ENCODE measurements around the gene CACNA2D2. TPM values are rescaled to one million over a fixed set of nuclear protein-coding genes. Genes with fewer than 3 reads are reported as not detected.
A peak's percentile ranks its signal among the peaks of the same experiment; 100 is the strongest.

The CACNA2D2 gene
- total and polyA plus RNA-seq, 2 of the 4 experiments (the other 2 are of a cell fraction) = 0.15 TPM; not detected in 1

- Histone ChIP-seq H3K79me1 (ENCODE audit: low read depth in 1 of 2, low read length in 2 of 2) (no peaks in the 10 kb centered on the region), H3K27me3 (ENCODE audit: control insufficient read depth, insufficient read depth, low read length) (peaks cover 34% of the 10 kb centered on the region), H2BK5ac (ENCODE audit: low read depth, low read length, poor library complexity, severe bottlenecking) (no peak overlapping the region), H4K20me1 (ENCODE audit: insufficient read depth, low read length) (no peaks in the 10 kb centered on the region), H2AK9ac (replicated peaks; ENCODE audit: low read depth, low read length, poor library complexity) (peak overlapping the region; percentile 85), H2BK120ac (ENCODE audit: low read depth, low read length) (no peak overlapping the region), H2AK5ac (ENCODE audit: low read depth, low read length) (no peak overlapping the region), H3K9ac (ENCODE audit: low read depth, low read length) (no peak overlapping the region), H3K9me3 (ENCODE audit: control insufficient read depth, insufficient read depth, low read length) (no peaks in the 10 kb centered on the region), H2BK15ac (ENCODE audit: low read depth, low read length) (no peak overlapping the region), H4K8ac (ENCODE audit: low read depth in 2 of 2, low read length in 2 of 2) (peak overlapping the region in 1 of 2 experiments; percentile 37; a peak in 2 of 4 replicates), H3K4me1 (ENCODE audit: control insufficient read depth, insufficient read depth, low read length) (peaks cover 3% of the 10 kb centered on the region; the same call in 1 of the 2 replicates), H3K4me3 (ENCODE audit: insufficient read depth, low read depth, low read length) (peak overlapping the region; percentile 63), H2AFZ (replicated peaks; ENCODE audit: low read length, poor library complexity) (peak overlapping the region; percentile 98), H4K91ac (ENCODE audit: insufficient read depth, low read depth, low read length) (no peak overlapping the region), H2BK20ac (ENCODE audit: low read depth, low read length) (no peak overlapping the region), H3K36me3 (ENCODE audit: control insufficient read depth, insufficient read depth, low read length) (no peaks in the 10 kb centered on the region), H3K56ac (ENCODE audit: extremely low read depth, insufficient read depth, low read length) (no peak overlapping the region), H3K23ac (ENCODE audit: low read depth, low read length) (no peak overlapping the region; the same call in 1 of the 2 replicates), H4K5ac (ENCODE audit: low read depth, low read length) (no peak overlapping the region), H3K18ac (ENCODE audit: low read depth, low read length) (no peak overlapping the region), H3K4ac (ENCODE audit: low read depth, low read length) (no peak overlapping the region), H3K9me1 (ENCODE audit: insufficient read depth, low read length) (0 out of 2 replicates have a peak, but pooled peaks cover 6% of the 10 kb centered on the region), H3K4me2 (ENCODE audit: low read depth, low read length) (peak overlapping the region; percentile 99), H3K27ac (ENCODE audit: insufficient read depth, low read length) (no peak overlapping the region), H3K14ac (replicated peaks; ENCODE audit: low read depth, low read length) (no peak overlapping the region)
- TF ChIP-seq, protein P1, sequence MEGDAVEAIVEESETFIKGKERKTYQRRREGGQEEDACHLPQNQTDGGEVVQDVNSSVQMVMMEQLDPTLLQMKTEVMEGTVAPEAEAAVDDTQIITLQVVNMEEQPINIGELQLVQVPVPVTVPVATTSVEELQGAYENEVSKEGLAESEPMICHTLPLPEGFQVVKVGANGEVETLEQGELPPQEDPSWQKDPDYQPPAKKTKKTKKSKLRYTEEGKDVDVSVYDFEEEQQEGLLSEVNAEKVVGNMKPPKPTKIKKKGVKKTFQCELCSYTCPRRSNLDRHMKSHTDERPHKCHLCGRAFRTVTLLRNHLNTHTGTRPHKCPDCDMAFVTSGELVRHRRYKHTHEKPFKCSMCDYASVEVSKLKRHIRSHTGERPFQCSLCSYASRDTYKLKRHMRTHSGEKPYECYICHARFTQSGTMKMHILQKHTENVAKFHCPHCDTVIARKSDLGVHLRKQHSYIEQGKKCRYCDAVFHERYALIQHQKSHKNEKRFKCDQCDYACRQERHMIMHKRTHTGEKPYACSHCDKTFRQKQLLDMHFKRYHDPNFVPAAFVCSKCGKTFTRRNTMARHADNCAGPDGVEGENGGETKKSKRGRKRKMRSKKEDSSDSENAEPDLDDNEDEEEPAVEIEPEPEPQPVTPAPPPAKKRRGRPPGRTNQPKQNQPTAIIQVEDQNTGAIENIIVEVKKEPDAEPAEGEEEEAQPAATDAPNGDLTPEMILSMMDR (conservative IDR thresholded peaks at IDR 0.05; ENCODE audit: low read depth, low read length) = no peak
- TF ChIP-seq MAZ (IDR thresholded peaks at IDR 0.05; ENCODE audit: borderline replicate concordance, low read depth, low read length) (0 out of 2 replicates have a peak, but pooled peaks have one; percentile 26), POLR2A (IDR thresholded peaks at IDR 0.05; ENCODE audit: low read depth, low read length) (no peak), RFX5 (IDR thresholded peaks at IDR 0.05; ENCODE audit: low read depth, low read length) (no peak), SMC3 (IDR thresholded peaks at IDR 0.05; ENCODE audit: low read depth, low read length) (no peak), MAFK (IDR thresholded peaks at IDR 0.05; ENCODE audit: low read depth, low read length) (no peak), ELK1 (IDR thresholded peaks at IDR 0.05; ENCODE audit: borderline replicate concordance, low read depth, low read length) (no peak), FOS (IDR thresholded peaks at IDR 0.05; ENCODE audit: low read depth, low read length) (no peak)
- no TSS peak for BruUV-seq (replicated peaks)
- in situ Hi-C loops (cut with MboI; ENCODE audit: low sequenced_read_pairs) (no loop called here), intact Hi-C loops (cut with micrococcal nuclease) (no loop called here), dilution Hi-C loops (cut with HindIII; ENCODE audit: low sequenced_read_pairs, unreplicated experiment) (no loop called here)
- WGBS, 2 experiments (ENCODE audit: extremely low coverage in 2 of 2, insufficient read length in 1 of 2) = 3% methylated on average over 13 of the region's 53 CpGs; no CpG with 5 or more reads in 1 of the 2 experiments
- ATAC-seq (ENCODE audit: low read depth) = peak; percentile 94
- POLR2A ChIA-PET (ENCODE audit: unreplicated experiment) = interaction anchor here (0.7 kb wide), 1 partner anchor 11 kb away, joined by 4 read pairs; no protein-coding TSS in a partner anchor
- CTCF ChIA-PET = no interaction called here
- peak; percentile 49 for DNase-seq
Measured at GRCh38 chr3:50365080-50365841, 138.2 kb downstream of the CACNA2D2 start.
